NCI-H2107 treated with DMSO at 0.1 percent for 48 hours (cell line): ENCODE results near the gene CYS1.
"Not testable (repeated sequence)": the region's sequence is repeated elsewhere in the genome, so short reads cannot be mapped to it uniquely, and the experiment has no call there.

Source experiments
- DNase-seq: peaks from one replicate; lab custom pipeline; 2025; ENCODE audit not compliant: unreplicated experiment; lab: John Stamatoyannopoulos, UW

CYS1 gene

GRCh38 chr2:10014418-10015190, 65.6 kb downstream of the CYS1 start:
- DNase-seq = no peak

GRCh38 chr2:10013651-10014417, 66.4 kb downstream of the CYS1 start:
- not testable (repeated sequence) for DNase-seq

- no peak for DNase-seq
Measured at GRCh38 chr2:10012963-10013461, 67.2 kb downstream of the CYS1 start.

- DNase-seq = not testable (repeated sequence)
Measured at GRCh38 chr2:10012366-10012962, 67.7 kb downstream of the CYS1 start.

GRCh38 chr2:10011606-10012325, 68.4 kb downstream of the CYS1 start:
- DNase-seq = not testable (repeated sequence)

- DNase-seq = not testable (repeated sequence)
Measured at GRCh38 chr2:10010861-10011605, 69.2 kb downstream of the CYS1 start.

- DNase-seq = no peak
Measured at GRCh38 chr2:10009811-10010781, 70.1 kb downstream of the CYS1 start.

GRCh38 chr2:10009271-10009810, 70.9 kb downstream of the CYS1 start:
- no peak for DNase-seq

GRCh38 chr2:10008809-10009176, 71.4 kb downstream of the CYS1 start:
- DNase-seq = no peak

- no peak for DNase-seq
Measured at GRCh38 chr2:10007921-10008808, 72.0 kb downstream of the CYS1 start.

GRCh38 chr2:10007435-10007834, 72.8 kb downstream of the CYS1 start:
- no peak for DNase-seq
